IPS DF 19.7 (cell line): ENCODE results near the gene GNS.
"Not testable (repeated sequence)": the region's sequence is repeated elsewhere in the genome, so short reads cannot be mapped to it uniquely, and the experiment has no call there.

ENCODE experiments used
- DNase-seq: peaks from one replicate; pipeline ENCODE4 v3.0.0-alpha.2; 2013; ENCODE audit warnings: low read depth, low spot score

Gene GNS

DNA sequence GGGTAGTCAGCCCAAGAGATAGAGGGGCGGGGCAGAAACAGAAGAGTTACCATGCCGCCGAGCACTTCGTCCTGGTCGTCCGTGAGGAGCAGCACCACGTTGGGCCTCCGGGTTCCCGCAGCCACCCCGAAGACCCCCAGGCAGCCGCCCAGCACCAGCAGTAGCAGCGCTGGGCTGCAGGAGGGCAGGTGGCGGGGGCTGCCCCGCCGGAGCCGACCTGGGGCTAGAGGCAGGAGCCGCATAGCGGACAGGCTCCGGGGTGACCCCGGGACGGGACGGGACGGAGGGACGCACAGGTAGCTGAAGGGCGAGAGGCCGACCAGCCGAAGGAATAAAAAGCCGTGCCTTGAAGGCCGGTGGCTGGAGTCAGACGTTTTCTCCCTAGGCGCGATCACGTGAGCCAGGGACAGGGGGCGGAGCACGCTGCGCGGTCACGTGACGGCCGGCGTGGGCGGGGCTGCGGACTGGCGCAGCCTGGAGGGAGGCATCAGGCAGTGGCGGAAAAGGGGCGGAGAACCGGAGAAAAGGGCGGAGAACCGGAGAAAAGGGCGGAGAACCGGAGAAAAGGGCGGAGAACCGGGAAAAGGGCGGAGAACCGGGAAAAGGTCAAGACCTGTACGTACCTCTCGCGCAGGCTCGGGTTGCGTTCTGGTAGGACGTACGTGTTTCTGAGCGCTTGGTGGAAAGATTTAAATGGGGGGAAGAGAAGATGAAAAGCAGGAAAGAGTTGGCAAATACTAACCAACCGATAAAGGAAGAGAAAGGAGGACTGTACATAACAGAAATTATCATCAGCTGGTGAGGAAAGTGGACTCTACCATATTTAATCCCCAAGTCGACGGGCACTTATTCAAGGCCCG is at the start of gene GNS:
GNS (minus strand) TSS at position 372 of the 860 bp plus-strand sequence; CDS start at position 242, 130 bp downstream.
- peak; percentile 42 for DNase-seq

DNA sequence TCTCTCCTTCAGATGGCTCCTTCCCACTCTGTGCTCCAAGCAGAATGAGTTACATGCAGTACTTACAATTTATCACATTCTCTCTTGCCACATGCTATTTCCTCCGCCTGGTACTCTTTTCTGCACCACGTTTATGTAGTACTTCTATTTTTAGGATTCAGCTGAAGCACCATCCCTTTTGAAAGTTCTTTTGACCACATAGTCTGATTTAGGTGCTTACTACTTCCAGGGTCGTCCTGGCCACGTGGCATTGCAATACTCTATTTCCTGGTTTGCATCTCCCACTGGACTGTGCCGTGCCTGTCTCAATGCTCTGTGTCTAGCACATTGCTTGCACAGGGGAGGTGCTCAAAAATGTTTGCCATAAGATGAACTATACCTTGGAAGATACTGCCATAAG is 48.9 kb upstream of the GNS start:
- DNase-seq, result no peak

DNA sequence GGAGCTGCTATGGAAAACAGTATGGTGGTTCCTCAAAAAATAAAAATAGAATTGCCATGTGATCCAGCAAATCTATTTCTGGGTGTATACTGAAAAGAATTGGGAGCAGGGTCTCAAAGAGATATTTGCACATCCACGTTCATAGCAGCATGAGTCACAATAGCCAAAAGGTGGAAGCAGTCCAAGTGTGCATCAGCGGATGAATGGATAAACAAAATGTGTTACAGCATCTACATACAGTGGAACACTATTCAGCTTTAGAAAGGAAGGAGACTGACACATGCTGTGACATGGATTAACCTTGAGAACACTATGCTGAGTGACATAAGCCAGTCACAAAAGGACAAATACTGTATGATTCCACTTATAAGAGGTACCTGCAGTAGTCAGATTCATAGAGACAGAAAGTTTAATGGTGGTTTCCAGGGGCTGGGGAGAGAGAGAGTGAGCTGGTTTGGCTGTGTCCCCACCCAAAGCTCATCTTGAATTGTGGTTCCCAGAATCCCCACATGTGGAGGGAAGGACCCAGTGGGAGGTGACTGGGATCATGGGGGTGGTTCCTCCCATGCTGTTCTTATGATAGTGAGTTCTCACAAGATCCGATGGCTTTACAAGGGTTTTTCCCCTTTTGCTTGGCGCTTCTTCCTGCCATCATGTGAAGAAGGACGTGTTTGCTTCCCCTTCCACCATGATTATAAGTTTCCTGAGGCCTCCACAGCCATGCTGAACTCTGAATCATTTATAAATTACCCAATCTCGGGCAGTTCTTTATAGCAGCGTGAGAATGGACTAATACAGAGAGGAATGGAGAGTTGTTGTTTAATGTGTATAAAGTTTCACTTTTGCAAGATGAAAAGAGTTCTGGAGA is 47.6 kb upstream of the GNS start:
- no peak for DNase-seq

DNA sequence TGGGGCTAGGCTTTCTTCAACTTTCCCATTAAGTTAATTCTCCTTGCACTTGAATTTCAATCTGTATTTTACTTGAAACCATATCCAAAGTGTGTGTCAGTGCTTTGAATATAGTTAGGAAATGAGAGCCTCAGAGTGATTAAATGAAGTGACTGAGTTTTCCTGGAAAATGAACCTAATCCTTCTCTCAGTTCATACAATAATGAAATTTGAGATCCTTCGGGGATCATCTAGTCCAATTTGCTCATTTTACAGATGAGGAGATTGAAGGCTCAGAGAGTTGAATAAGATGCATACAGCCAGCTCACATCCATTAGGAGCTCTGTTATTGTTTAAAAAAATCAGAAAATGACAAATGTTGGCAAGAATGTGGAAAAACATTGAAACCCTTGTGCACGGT is 47.0 kb upstream of the GNS start:
- no peak for DNase-seq

DNA sequence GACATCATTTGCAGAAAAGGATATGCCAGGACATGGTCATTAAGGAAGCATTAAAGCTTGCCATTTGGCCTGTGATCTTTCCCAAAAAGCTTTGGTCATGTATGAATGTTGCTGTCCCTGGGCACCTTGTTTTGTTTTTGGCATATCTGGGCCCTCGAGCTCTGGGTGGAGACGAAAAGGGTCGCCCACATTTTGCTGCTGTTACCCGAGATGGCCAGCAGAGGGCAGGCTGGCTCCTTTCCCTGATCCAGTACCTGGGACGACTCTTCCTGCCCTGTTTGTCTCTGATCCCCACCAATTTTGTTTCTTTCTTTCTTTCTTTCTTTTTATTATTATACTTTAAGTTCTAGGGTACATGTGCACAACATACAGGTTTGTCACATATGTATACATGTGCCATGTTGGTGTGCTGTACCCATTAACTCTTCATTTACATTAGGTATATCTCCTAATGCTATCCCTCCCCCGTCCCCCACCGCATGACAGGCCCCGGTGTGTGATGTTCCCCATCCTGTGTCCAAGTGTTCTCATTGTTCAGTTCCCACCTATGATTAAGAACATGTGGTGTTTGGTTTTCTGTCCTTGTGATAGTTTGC is 43.1 kb upstream of the GNS start:
- DNase-seq, result not testable (repeated sequence)

DNA sequence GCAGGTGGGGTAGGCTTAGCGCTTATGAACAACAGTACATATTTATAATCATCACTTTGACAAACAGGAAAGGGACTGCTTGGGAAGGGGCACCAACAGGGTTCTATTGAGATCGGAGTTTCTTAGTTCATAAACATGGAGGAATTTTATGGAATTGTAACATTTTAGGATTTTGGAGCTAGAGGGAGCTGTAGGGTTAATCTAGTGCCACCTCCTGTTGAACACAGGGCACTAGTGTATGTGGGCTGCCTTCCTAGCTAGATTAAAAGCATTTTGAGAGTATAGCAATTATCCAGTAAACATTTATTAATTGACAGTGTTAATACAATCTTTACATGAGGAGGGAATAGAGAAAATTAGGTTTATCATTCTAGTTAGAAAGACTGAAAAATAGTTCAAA is 42.2 kb upstream of the GNS start:
- no peak for DNase-seq

DNA sequence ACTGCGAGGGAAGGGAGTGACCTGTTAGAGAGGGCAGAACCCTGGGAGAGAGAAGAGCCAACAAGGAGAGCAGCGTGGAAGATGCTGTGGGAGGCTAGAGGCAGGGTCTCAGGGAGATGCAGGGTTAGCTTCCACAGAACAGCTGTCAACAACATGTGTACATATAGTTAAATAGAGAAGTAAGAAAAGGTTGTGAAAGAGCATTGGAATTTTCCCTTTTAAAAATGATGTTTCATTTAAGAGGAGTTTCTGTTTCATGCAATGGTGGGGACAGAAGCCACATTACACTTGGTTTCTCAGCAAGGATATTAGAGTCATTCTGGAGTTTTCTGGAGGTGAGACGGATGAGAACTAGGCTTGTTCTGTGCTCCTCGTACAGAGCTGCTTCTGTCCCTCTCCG is 41.4 kb upstream of the GNS start:
- no peak for DNase-seq

DNA sequence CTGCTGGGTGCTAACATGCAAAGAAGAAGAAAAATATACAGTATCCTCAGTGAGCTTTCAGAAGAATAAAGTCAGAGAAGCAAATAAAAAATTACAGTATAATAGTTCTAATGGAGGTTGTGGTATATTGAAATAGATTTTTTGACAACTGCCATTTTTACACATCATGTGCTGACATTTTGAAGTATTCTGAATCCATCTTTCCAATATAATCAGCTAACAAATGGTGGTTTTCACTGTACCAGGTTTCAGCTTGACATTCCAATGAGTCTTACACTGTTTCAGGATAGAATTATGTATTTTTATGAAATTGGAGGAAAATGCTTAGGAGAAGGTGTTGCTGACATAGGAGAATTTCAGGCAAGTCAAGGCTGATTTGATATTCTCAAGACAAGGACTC is 39.0 kb upstream of the GNS start:
- no peak for DNase-seq

DNA sequence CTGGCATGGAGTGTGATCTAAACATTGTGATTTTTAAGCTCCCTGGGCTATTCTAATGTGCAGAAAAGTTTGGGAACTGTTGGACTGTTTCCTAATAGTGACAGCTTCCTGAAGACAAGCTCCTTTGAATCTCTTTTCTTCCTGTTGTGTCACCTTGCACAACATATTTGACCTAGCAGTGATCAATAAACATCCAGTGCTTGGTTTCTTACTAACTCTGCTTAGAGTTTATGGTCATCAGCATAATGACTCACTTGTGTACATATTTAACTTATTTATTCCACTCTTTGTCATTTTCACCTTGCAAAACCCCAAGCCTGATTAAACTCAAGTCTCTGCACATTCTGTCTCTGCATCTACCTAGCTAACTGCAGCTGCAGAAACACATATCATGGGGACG is 38.0 kb upstream of the GNS start:
- DNase-seq, result no peak

DNA sequence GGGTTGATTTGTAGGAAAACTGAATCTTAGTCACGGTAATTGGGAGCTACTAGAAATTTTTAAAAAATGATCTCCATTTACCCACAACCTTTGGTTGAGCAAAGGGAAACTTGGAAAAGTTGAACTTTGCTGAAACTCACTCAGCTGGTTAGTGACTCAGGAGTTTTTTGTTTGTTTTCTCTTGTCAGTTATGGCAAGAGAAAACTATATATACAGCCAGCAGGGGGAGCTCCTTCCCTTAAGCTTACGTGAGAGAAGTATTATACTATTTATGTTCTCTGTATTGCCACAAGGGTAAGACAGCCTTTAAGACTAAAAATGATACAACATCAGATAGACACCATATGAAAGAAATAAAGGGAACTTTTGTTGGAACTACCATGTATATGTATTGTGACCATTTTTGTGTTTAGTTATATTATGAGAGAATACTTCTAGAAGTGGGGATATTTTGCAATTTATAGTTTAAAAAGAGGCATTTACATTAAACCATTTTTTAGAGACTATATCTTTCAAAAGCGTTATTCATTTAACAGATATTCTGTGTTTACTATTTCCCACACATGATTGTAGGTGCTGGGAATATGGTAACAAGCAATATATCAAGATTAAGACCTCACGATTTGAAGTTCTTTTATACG is 37.1 kb upstream of the GNS start:
- DNase-seq, result peak; percentile 40

DNA sequence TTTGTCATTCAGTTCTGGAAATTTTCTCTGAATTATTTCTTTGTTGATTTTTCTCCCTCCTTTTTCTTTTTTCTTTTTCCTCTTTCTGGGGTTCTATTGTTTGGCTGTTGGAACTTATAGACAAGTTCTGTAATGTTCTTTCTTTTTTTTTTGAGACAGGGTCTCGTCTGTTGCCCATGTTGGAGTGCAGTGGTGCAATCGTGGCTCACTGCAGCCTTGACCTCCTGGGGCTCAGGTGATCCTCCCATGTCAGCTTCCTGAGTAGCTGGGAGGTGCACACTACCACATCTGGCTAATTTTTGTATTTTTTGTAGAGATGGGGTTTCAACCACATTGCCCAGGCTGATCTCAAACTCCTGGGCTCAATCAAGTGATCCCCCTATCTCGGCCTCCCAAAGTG is 35.1 kb upstream of the GNS start:
- no peak for DNase-seq

DNA sequence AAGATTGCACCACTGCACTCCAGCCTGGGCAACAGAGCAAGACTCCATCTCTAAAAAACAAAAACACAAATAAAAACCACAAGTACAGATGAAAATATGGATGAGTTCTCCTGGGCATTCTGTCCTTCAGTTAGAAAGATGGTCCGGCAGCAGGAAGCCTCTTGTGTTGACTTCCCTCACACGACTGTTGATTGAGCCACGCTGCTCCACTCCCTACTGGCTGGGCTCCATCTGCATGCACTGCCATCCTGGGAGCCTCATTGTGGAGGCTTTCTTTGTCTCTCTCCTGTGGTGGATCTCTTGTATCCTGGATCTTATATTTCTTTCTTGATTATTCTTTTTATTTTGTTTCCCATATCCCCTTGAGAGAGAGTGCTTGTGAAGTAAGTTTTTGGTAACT is 34.4 kb upstream of the GNS start:
- DNase-seq, result no peak

DNA sequence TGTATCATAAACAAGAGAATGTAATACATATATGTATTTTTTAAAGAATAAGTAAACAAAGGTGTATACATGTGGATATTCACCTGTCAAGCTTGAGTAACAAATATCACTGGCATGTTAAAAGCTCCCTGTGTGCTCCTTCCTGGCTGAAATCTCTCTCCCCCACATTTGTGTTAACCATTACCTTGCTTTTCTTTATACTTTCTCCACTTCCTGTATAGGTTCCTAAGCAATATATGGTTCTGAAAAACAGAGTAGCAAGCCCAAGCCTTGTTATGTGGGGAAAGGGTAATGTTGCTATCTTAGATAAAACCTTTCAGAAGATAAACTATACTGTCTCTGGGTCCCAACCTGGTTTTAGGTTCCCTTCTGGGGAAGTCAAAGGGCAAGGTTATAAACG is 32.9 kb upstream of the GNS start:
- DNase-seq, result no peak

DNA sequence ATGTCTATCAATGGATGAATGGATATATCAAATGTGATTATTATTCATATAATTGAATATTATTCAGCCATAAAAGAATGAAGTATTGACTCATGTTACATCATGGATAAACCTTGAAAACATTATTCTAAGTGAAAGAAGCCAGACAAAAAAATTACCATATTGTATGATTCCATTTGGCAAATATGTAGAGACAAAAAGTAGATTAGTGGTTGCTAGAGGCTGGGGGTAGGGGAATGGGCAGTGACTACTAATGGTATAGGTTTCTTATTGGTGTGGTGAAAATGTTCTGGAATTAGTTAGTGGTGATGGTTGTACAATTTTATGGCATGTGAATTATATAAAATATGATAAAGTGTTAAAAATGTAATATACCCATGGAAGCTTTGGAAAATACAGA is 31.8 kb upstream of the GNS start:
- no peak for DNase-seq

DNA sequence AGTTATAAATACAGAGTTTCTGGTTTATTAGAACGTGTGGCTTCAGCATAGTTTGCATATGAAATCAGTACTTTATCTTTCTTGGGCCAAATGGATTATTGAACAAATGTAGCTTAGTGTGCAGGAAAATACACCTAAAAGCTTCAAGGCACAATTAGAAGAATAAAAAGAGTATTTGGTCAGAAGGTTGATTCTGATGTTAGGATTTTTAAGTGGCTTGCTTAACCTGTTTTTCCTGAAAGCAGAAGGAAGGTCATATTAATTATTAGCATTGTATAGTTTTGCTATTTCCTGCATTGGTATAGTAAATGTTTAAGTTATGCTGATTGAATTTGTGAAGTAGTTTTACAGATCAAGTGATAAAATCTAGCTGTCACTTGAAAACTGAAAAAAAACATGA is 31.0 kb upstream of the GNS start:
- DNase-seq, result no peak

DNA sequence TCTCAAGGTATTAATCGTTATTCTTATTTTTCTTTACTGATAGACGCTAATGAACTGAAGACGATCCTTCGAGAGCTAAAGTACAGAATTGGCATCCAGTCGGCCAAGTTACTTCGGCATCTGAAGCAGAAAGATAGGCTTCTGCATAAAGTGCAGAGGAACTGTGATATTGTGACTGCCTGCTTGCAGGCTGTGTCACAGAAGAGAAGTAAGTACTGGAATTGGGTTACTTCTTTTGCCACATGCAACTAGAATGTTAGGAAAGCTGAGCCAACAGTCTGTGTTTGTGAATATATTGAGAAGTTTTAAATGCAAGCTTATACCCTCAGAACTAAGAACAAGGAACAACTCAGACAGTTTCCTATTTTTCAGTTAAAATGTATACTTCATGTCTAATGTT is 26.6 kb upstream of the GNS start:
- no peak for DNase-seq

DNA sequence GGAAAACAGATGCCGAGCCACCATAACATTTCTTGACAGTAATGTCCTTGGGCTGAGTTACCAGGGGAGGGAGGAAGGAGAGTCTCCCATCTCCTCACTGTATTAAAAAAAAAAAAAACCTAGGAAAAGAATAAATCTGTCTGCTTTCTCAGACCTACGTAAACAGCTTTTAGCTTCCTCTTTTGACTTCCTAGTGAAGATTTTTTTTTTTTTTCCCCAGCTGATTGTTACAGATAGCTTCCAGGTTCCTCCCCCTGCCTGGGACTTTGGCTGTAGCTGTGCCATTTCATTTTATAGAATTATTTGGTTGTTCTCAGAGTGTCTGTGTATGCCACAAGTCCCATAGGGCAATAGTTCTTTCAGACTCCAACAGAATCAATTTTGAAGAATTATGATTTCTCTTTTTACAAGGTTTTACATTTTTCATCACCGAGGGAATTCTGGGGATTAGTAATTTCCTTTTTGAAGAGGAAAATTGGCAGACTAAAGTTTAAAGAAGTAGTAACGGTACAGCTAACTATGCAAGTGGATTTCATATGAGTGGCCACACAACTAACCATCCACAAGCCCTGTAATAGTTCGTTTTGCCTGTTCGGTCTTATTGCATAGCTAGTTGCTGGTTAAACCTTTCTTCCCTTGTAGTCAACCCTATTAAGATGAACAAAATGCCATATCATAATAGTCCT is 23.1 kb upstream of the GNS start:
- DNase-seq, result no peak

DNA sequence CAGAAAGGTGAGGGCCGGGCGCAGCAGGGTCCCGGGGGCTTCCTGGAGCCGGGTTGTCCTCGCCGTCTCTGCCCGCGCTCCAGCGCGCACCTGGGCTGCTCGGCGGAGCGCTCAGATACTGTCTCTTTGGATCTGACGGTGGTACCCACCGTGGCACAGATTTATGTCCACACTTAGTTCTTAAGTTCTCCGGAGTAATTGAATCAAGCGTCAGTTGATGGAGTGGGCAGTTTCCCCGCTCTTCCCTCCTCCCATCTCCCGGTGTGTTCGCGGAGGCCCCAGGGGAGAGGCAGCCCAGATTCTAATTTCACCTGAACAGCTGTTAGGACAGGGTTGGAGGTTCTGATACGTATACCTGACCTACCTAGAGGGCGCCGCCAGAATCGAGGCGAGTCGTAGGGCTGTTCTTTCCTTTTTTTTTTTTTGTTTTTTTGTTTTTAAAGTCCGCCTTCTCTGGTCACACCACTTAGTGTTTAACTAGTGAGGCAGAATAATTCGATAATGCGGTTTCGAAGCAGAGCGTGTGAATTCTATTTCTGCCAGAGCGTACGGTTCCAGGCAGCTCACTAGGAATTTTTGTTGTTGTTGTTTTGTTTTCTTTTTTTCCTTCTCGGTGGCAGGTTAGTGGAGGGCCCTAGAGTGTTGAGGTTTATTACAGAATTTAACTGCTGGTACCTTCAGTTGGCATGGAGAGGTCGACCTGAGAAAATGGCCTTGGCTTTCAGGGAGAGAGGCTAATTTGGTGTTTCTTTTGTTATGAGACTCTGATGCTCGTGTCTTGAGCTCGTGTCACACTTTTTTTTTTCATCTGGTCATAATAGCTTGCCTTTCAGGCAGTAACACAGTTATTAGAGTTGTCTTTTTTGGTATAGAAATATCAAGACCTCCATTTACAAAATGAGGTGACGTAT is 22.3 kb upstream of the GNS start:
- DNase-seq, result no peak

DNA sequence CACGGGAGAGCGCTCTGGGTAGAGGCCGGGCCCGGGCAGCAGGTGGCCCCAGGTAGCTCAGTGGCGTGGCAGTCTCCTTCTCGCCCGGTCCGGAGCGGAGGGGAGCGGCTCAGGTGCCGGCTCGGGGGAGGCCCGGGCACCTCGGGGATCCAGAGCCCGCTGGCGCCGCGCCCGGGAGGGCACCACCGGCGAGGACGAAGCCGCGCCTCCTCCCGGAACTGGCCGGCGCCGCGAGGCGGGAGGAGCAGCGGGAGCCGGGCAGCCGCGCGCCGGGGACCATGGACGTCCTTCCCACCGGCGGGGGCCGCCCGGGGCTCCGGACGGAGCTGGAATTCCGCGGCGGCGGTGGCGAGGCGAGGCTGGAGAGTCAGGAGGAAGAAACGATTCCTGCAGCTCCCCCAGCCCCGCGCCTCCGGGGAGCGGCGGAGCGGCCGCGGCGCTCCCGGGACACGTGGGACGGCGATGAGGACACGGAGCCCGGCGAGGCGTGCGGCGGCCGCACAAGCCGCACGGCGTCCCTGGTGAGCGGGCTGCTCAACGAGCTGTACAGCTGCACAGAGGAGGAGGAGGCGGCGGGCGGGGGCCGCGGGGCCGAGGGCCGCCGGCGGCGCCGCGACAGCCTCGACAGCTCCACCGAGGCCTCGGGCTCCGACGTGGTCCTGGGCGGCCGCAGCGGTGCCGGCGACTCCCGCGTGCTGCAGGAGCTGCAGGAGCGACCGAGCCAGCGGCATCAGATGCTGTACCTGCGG is 21.5 kb upstream of the GNS start:
- DNase-seq, result no peak

DNA sequence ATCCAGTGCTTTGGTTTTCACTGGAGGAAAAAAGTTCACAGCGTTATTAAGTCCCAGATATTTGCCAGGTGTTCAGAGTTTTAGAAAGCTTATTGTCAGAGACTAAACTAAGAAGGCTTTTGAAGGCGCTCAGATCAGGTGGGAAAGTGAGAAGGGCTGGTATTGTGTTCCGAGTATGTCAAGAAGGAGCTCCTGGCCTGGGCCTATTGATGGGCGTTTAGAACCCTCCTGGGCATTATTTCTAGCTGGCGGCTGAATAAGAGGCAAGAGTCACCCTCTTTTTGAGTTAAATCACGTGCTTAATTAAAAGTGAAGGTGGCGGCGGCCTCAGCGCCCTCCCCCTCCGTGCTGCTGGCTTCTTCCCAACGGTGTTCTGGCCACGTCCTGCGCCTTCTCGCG is 20.9 kb upstream of the GNS start:
- no peak for DNase-seq
